ENCODE measurements around the gene ORM1.

Gene ORM1

DNA sequence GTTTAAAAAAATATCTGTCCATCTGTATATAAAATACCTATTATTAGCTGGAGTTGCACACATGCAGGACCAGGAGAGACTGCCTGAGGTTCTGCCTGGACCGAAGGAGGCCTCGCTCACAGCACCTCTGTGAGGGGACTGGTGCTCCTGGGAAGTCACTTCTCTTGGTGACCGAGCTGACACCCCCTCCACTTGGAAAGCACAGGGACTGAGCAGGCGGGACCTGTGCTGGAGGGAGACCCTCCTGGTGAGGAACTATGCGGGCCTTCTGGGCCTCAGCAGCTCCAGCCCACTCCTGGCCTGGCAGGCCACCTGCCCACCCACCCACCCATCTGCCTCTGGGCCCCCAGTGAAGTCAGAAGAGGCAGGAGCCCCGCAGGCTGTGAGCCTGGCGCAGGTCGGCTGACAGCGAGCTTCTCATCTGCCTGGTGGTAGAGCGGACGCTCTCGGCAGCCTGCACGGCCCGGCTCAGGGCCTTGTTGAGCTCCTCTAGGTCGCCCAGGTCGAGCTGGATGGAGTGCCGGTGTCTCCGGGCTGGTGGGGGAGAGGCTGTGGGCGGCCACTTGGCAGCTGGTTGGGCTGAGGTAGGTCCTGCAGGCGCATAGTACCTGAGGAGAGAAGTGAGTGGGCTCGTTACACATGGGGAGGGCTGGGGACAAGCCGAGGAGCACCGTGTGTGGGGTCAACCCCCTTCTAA, 13.9 kb downstream of the ORM1 start:
- no peaks in the 10 kb centered on the region for H3K9me2 ChIP-seq (replicated peaks; ENCODE audit: low read depth, low read length)
- H3K4me2 ChIP-seq (ENCODE audit: low read depth, low read length, poor library complexity, severe bottlenecking) = no peak overlapping the region
- H3F3A ChIP-seq (ENCODE audit: low read depth) = no peaks in the 10 kb centered on the region
- H2AFZ ChIP-seq (ENCODE audit: low read length) = no peak overlapping the region
- no peak overlapping the region for H3K9ac ChIP-seq (ENCODE audit: low read depth, low read length, poor library complexity, severe bottlenecking)
- no peaks in the 10 kb centered on the region for H3K79me2 ChIP-seq (ENCODE audit: insufficient read depth, low read length)
- no peaks in the 10 kb centered on the region for H3K4me1 ChIP-seq (ENCODE audit: insufficient read depth, low read length, poor library complexity, severe bottlenecking)
- peaks cover 67% of the 10 kb centered on the region; the same call in 1 of the 2 replicates for H3K36me3 ChIP-seq (ENCODE audit: insufficient read depth, low read length)
- no peak overlapping the region for H3K4me3 ChIP-seq (ENCODE audit: low read length, poor library complexity, severe bottlenecking)
- H3K9me3 ChIP-seq (ENCODE audit: insufficient read depth, low read depth, low read length) = no peaks in the 10 kb centered on the region
- TF ChIP-seq EZH2phosphoT487 (IDR thresholded peaks at IDR 0.05; ENCODE audit: borderline replicate concordance) = no peak
- TF ChIP-seq CTCF (conservative IDR thresholded peaks at IDR 0.05; ENCODE audit: low read length) = no peak
- no peaks in the 10 kb centered on the region for H4K20me1 ChIP-seq (ENCODE audit: insufficient read depth, low read length, poor library complexity, severe bottlenecking)
- H3K27me3 ChIP-seq (ENCODE audit: insufficient read depth, low read length, poor library complexity, severe bottlenecking) = no peaks in the 10 kb centered on the region

DNA sequence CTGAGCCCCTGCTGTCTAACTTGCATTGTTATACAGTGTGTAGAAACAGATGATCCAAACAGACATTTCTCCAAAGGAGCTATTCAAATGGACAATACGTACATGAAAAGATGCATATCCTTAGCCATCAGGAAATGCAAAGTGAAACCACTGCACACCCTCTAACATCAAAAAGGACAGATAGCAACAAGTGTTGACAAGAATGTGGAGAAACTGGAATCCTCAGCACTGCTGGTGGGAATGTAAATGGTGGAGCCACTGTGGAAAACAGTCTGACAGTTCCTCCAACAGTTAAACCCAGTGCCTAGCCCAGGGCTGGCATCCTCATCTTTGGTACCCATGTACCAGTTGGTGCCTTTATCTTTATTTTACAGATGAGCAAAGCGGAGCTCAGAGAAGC, 15.3 kb downstream of the ORM1 start:
- Histone ChIP-seq H2AFZ (ENCODE audit: low read length) (no peak overlapping the region), H3K9ac (ENCODE audit: low read depth, low read length, poor library complexity, severe bottlenecking) (no peak overlapping the region), H3K4me1 (ENCODE audit: insufficient read depth, low read length, poor library complexity, severe bottlenecking) (no peaks in the 10 kb centered on the region), H3K9me3 (ENCODE audit: insufficient read depth, low read depth, low read length) (no peaks in the 10 kb centered on the region), H3K36me3 (ENCODE audit: insufficient read depth, low read length) (peaks cover 79% of the 10 kb centered on the region; the same call in 1 of the 2 replicates), H3K4me2 (ENCODE audit: low read depth, low read length, poor library complexity, severe bottlenecking) (no peak overlapping the region), H3K9me2 (replicated peaks; ENCODE audit: low read depth, low read length) (no peaks in the 10 kb centered on the region), H3K79me2 (ENCODE audit: insufficient read depth, low read length) (no peaks in the 10 kb centered on the region), H4K20me1 (ENCODE audit: insufficient read depth, low read length, poor library complexity, severe bottlenecking) (no peaks in the 10 kb centered on the region), H3K27me3 (ENCODE audit: insufficient read depth, low read length, poor library complexity, severe bottlenecking) (no peaks in the 10 kb centered on the region), H3K4me3 (ENCODE audit: low read length, poor library complexity, severe bottlenecking) (no peak overlapping the region), H3F3A (ENCODE audit: low read depth) (no peaks in the 10 kb centered on the region)
- TF ChIP-seq CTCF (conservative IDR thresholded peaks at IDR 0.05; ENCODE audit: low read length) (no peak), EZH2phosphoT487 (IDR thresholded peaks at IDR 0.05; ENCODE audit: borderline replicate concordance) (no peak)

- TF ChIP-seq CTCF (conservative IDR thresholded peaks at IDR 0.05; ENCODE audit: low read length) (peak; percentile 98), EZH2phosphoT487 (IDR thresholded peaks at IDR 0.05; ENCODE audit: borderline replicate concordance) (no peak)
- Histone ChIP-seq H3K4me2 (ENCODE audit: low read depth, low read length, poor library complexity, severe bottlenecking) (no peak overlapping the region), H4K20me1 (ENCODE audit: insufficient read depth, low read length, poor library complexity, severe bottlenecking) (no peaks in the 10 kb centered on the region), H3K4me3 (ENCODE audit: low read length, poor library complexity, severe bottlenecking) (no peak overlapping the region), H3K79me2 (ENCODE audit: insufficient read depth, low read length) (no peaks in the 10 kb centered on the region), H3K4me1 (ENCODE audit: insufficient read depth, low read length, poor library complexity, severe bottlenecking) (no peaks in the 10 kb centered on the region), H3F3A (ENCODE audit: low read depth) (no peaks in the 10 kb centered on the region), H2AFZ (ENCODE audit: low read length) (no peak overlapping the region), H3K27me3 (ENCODE audit: insufficient read depth, low read length, poor library complexity, severe bottlenecking) (no peaks in the 10 kb centered on the region), H3K9ac (ENCODE audit: low read depth, low read length, poor library complexity, severe bottlenecking) (no peak overlapping the region), H3K36me3 (ENCODE audit: insufficient read depth, low read length) (peaks cover 90% of the 10 kb centered on the region; the same call in 1 of the 2 replicates), H3K9me2 (replicated peaks; ENCODE audit: low read depth, low read length) (no peaks in the 10 kb centered on the region), H3K9me3 (ENCODE audit: insufficient read depth, low read depth, low read length) (no peaks in the 10 kb centered on the region)
Observed at GRCh38 chr9:114339130-114339908, 16.4 kb downstream of the ORM1 start.
